H9 (cell line): ENCODE measurements around the gene KAT14. TPM values are rescaled to one million over a fixed set of nuclear protein-coding genes. Genes with fewer than 3 reads are reported as not detected.

Experiments used
- DNase-seq: peaks from one replicate; pipeline ENCODE4 v3.0.0-alpha.2; 2017
- H2AFZ ChIP-seq: one replicate; pipeline ENCODE4 v1.6.1; 2013; ENCODE audit warnings: mild to moderate bottlenecking, low read length, control low read depth, moderate library complexity
- H2AK5ac ChIP-seq: 2 replicates; pipeline ENCODE4 v1.6.1; 2013; ENCODE audit warnings: low read length, control low read depth, mixed read lengths; ENCODE audit not compliant: insufficient read length
- H2BK120ac ChIP-seq: one replicate; pipeline ENCODE4 v1.6.1; 2013; ENCODE audit warnings: low read depth, mild to moderate bottlenecking, low read length, control low read depth, inconsistent platforms; ENCODE audit not compliant: poor library complexity, severe bottlenecking
- H2BK12ac ChIP-seq: 2 replicates; pipeline ENCODE4 v1.6.1; 2013; ENCODE audit warnings: low read length, control low read depth, mixed read lengths, low read depth; ENCODE audit not compliant: insufficient read length
- H2BK15ac ChIP-seq: 2 replicates; pipeline ENCODE4 v1.6.1; 2013; ENCODE audit warnings: low read depth, low read length, control low read depth
- H2BK20ac ChIP-seq: one replicate; pipeline ENCODE4 v1.6.1; 2013; ENCODE audit warnings: low read depth, mild to moderate bottlenecking, low read length, control low read depth, inconsistent platforms; ENCODE audit not compliant: poor library complexity, severe bottlenecking
- H2BK5ac ChIP-seq: 2 replicates; pipeline ENCODE4 v1.6.1; 2013; ENCODE audit warnings: low read length, control low read depth, mixed read lengths; ENCODE audit not compliant: insufficient read length
- H3K14ac ChIP-seq: 2 replicates; pipeline ENCODE4 v1.6.1; 2013; ENCODE audit warnings: low read length, control low read depth; ENCODE audit not compliant: insufficient read depth
- H3K18ac ChIP-seq: 2 replicates; pipeline ENCODE4 v1.6.1; 2013; ENCODE audit warnings: low read depth, mild to moderate bottlenecking, mixed read lengths, low read length, control low read depth; ENCODE audit not compliant: insufficient read length
- H3K23ac ChIP-seq: 2 replicates; pipeline ENCODE4 v1.6.1; 2013; ENCODE audit warnings: low read length, control low read depth, mixed read lengths, low read depth; ENCODE audit not compliant: insufficient read length
- H3K23me2 ChIP-seq: 2 replicates; pipeline ENCODE4 v1.6.1; 2013; ENCODE audit warnings: low read depth, mild to moderate bottlenecking, mixed read lengths, low read length, control low read depth; ENCODE audit not compliant: insufficient read length, poor library complexity, severe bottlenecking
- H3K27ac ChIP-seq: 2 replicates; pipeline ENCODE4 v1.5.1; 2013; ENCODE audit warnings: low read length, control low read depth, mixed read lengths, low read depth; ENCODE audit not compliant: insufficient read length
- H3K27me3 ChIP-seq: 2 replicates; pipeline ENCODE4 v1.6.1; 2013; ENCODE audit warnings: low read length, control low read depth, inconsistent platforms; ENCODE audit not compliant: insufficient read depth
- H3K4ac ChIP-seq: 2 replicates; pipeline ENCODE4 v1.6.1; 2013; ENCODE audit warnings: low read depth, mild to moderate bottlenecking, control low read depth, inconsistent platforms, low read length, moderate library complexity
- H3K4me1 ChIP-seq: 2 replicates; pipeline ENCODE4 v1.6.1; 2013; ENCODE audit warnings: low read length, control low read depth, inconsistent platforms; ENCODE audit not compliant: insufficient read depth
- H3K4me2 ChIP-seq: 2 replicates; pipeline ENCODE4 v1.6.1; 2013; ENCODE audit warnings: low read length, control low read depth, mixed read lengths; ENCODE audit not compliant: insufficient read length, insufficient read depth
- H3K56ac ChIP-seq: 2 replicates; pipeline ENCODE4 v1.6.1; 2013; ENCODE audit warnings: low read depth, mild to moderate bottlenecking, mixed read lengths, low read length, control low read depth; ENCODE audit not compliant: insufficient read length
- H3K79me1 ChIP-seq: 2 replicates; pipeline ENCODE4 v1.6.1; 2013; ENCODE audit warnings: low read depth, mild to moderate bottlenecking, moderate library complexity, low read length, control low read depth, inconsistent platforms; ENCODE audit not compliant: insufficient read depth, poor library complexity, severe bottlenecking
- H3K79me2 ChIP-seq: 2 replicates; pipeline ENCODE4 v1.6.1; 2013; ENCODE audit warnings: low read length, control low read depth, inconsistent platforms; ENCODE audit not compliant: insufficient read depth
- H3K9ac ChIP-seq: 2 replicates; pipeline ENCODE4 v1.6.1; 2013; ENCODE audit warnings: low read length, control low read depth, mixed read lengths; ENCODE audit not compliant: insufficient read length; ENCODE audit errors: extremely low read depth
- H3K9me3 ChIP-seq: one replicate; pipeline ENCODE4 v1.6.1; 2013; ENCODE audit warnings: low read depth, low read length, inconsistent platforms; ENCODE audit not compliant: control insufficient read depth
- H3T11ph ChIP-seq: one replicate; pipeline ENCODE4 v1.6.1; 2013; ENCODE audit warnings: mild to moderate bottlenecking, low read length, control low read depth, inconsistent platforms
- H4K20me1 ChIP-seq: one replicate; pipeline ENCODE4 v1.6.1; 2013; ENCODE audit not compliant: control insufficient read depth, insufficient read length, insufficient read depth
- H4K5ac ChIP-seq: 2 replicates; pipeline ENCODE4 v1.6.1; 2013; ENCODE audit warnings: low read depth, mild to moderate bottlenecking, mixed read lengths, low read length, control low read depth; ENCODE audit not compliant: insufficient read length
- H4K8ac ChIP-seq: replicated peaks from 2 replicates; pipeline ENCODE4 v1.6.1; 2013; ENCODE audit warnings: low read length, control low read depth, mixed read lengths, low read depth; ENCODE audit not compliant: insufficient read length
- H4K91ac ChIP-seq: 2 replicates; pipeline ENCODE4 v1.6.1; 2013; ENCODE audit warnings: low read depth, mild to moderate bottlenecking, moderate library complexity, mixed read lengths, low read length, control low read depth; ENCODE audit not compliant: insufficient read length
- H3K27ac Mint-ChIP-seq, 3 experiments: 2 replicates in 2 of 3; 3 replicates in 1 of 3; pipeline ENCODE4 v1.8.0; 2020 to 2021; ENCODE audit warnings: mixed read lengths in 3 of 3, mild to moderate bottlenecking in 1 of 3, moderate library complexity in 1 of 3
- H3K27me3 Mint-ChIP-seq: 2 replicates; pipeline ENCODE4 v1.8.0; 2021; ENCODE audit warnings: low read depth, mild to moderate bottlenecking, moderate library complexity, mixed read lengths
- H3K36me3 Mint-ChIP-seq, 3 experiments: 2 replicates in 2 of 3; 3 replicates in 1 of 3; pipeline ENCODE4 v1.8.0; 2020 to 2021; ENCODE audit warnings: low read depth in 3 of 3, mixed read lengths in 3 of 3; ENCODE audit not compliant: insufficient read depth in 1 of 3
- H3K4me1 Mint-ChIP-seq, 2 experiments: 2 replicates each; pipeline ENCODE4 v1.8.0; 2020; ENCODE audit warnings: mixed read lengths in 2 of 2
- H3K4me3 Mint-ChIP-seq, 2 experiments: 2 replicates in 1 of 2; 3 replicates in 1 of 2; pipeline ENCODE4 v1.8.0; 2020 to 2021; ENCODE audit warnings: mild to moderate bottlenecking in 2 of 2, mixed read lengths in 2 of 2, moderate library complexity in 1 of 2
- H3K9me3 Mint-ChIP-seq, 2 experiments: 2 replicates in 1 of 2; 3 replicates in 1 of 2; pipeline ENCODE4 v1.8.0; 2020; ENCODE audit warnings: mild to moderate bottlenecking in 2 of 2, mixed read lengths in 2 of 2, moderate library complexity in 1 of 2
- WGBS: extraction: QIAGEN DNeasy Blood & Tissue Kit; methylation state at CpG from one replicate; pipeline ENCODE4 v1.1.7; 2013; ENCODE audit warnings: missing lambda C conversion rate, low lambda C conversion rate, mixed read lengths; ENCODE audit not compliant: insufficient read length; ENCODE audit errors: extremely low coverage; 5-methylcytosine and 5-hydroxymethylcytosine counted together
- total RNA-seq: library from RNA; stranded (reverse); gene quantifications from 2 replicates; pipeline ENCODE4 v1.2.1, GENCODE V29; 2021
- TF ChIP-seq, protein P1 (sequence below): fragments of 200-600 bp; sonication (generic); conservative IDR thresholded peaks from 3 replicates; pipeline ENCODE4 v1.8.0; 2021; ENCODE audit warnings: antibody characterized with exemption, mild to moderate bottlenecking

KAT14 gene
- total RNA-seq, 1 experiment from 2014 or later = 19.2 TPM

- H3K36me3 Mint-ChIP-seq = no peaks in the 10 kb centered on the region
- H4K20me1 ChIP-seq = no peaks in the 10 kb centered on the region
- H3K27me3 ChIP-seq = no peaks in the 10 kb centered on the region
- WGBS = 100% methylated on average over 1 of the region's 7 CpGs
- H3K14ac ChIP-seq = no peak overlapping the region
- H3K9ac ChIP-seq = no peak overlapping the region
- no peak overlapping the region for H3K23ac ChIP-seq
- peaks cover 6% of the 10 kb centered on the region for H3K27me3 Mint-ChIP-seq
- TF ChIP-seq, protein P1, sequence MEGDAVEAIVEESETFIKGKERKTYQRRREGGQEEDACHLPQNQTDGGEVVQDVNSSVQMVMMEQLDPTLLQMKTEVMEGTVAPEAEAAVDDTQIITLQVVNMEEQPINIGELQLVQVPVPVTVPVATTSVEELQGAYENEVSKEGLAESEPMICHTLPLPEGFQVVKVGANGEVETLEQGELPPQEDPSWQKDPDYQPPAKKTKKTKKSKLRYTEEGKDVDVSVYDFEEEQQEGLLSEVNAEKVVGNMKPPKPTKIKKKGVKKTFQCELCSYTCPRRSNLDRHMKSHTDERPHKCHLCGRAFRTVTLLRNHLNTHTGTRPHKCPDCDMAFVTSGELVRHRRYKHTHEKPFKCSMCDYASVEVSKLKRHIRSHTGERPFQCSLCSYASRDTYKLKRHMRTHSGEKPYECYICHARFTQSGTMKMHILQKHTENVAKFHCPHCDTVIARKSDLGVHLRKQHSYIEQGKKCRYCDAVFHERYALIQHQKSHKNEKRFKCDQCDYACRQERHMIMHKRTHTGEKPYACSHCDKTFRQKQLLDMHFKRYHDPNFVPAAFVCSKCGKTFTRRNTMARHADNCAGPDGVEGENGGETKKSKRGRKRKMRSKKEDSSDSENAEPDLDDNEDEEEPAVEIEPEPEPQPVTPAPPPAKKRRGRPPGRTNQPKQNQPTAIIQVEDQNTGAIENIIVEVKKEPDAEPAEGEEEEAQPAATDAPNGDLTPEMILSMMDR = no peak
- H2BK15ac ChIP-seq = no peak overlapping the region
- H3K4me1 Mint-ChIP-seq = peaks cover 8 to 12% of the 10 kb centered on the region in 2 experiments; a peak in 3 of 4 replicates
- DNase-seq = no peak
- no peak overlapping the region for H4K8ac ChIP-seq
- H3T11ph ChIP-seq = no peak overlapping the region
- H2BK5ac ChIP-seq = no peak overlapping the region
- no peak overlapping the region for H3K56ac ChIP-seq
- H4K91ac ChIP-seq = no peak overlapping the region
- no peaks in the 10 kb centered on the region for H3K79me2 ChIP-seq
- no peak overlapping the region for H3K4me2 ChIP-seq
- no peak overlapping the region for H2BK20ac ChIP-seq
- no peaks in the 10 kb centered on the region for H3K9me3 Mint-ChIP-seq
- H4K5ac ChIP-seq = no peak overlapping the region
- H2AK5ac ChIP-seq = no peak overlapping the region
- H2BK120ac ChIP-seq = no peak overlapping the region
- peak overlapping the region in 1 of 3 experiments; percentile 44; a peak in 1 of 7 replicates for H3K27ac Mint-ChIP-seq
- no peak overlapping the region for H3K27ac ChIP-seq
- no peak overlapping the region for H3K4me3 Mint-ChIP-seq
- H3K4ac ChIP-seq = no peak overlapping the region
- no peaks in the 10 kb centered on the region for H3K79me1 ChIP-seq
- H2AFZ ChIP-seq = no peak overlapping the region
- H3K18ac ChIP-seq = no peak overlapping the region
- H2BK12ac ChIP-seq = no peak overlapping the region
- no peaks in the 10 kb centered on the region for H3K4me1 ChIP-seq
- H3K23me2 ChIP-seq = no peaks in the 10 kb centered on the region
- H3K9me3 ChIP-seq = no peaks in the 10 kb centered on the region
These were observed 46.0 kb upstream of the KAT14 start for GRCh38 chr20:18091623-18092022.
